Suppressor macrophage treated with lipopolysaccharide for 4 hours (primary cell): ENCODE measurements around the gene LYG2.
A peak's percentile ranks its signal among the peaks of the same experiment; 100 is the strongest.
"Not testable (repeated sequence)": the region's sequence is repeated elsewhere in the genome, so short reads cannot be mapped to it uniquely, and the experiment has no call there.

Experiments used
- DNase-seq: peaks from one replicate; pipeline ENCODE4 v3.0.0-alpha.2; 2020

The LYG2 gene

GRCh38 chr2:99255491-99256318 is at the start of gene LYG2:
LYG2 (minus strand) TSS chr2:99255666; CDS start chr2:99254260, 1,406 bp downstream.
- DNase-seq, result no peak

- not testable (repeated sequence) for DNase-seq
Observed at GRCh38 chr2:99301097-99301496, 45.6 kb upstream of the LYG2 start, which contains the start of gene LYG1. LYG1 (minus strand) TSS chr2:99301197; CDS start chr2:99295670, 5,527 bp downstream.

GRCh38 chr2:99299580-99299979 is 44.1 kb upstream of the LYG2 start:
- DNase-seq, result no peak

- peak; percentile 8 for DNase-seq
Observed at GRCh38 chr2:99297994-99298393, 42.5 kb upstream of the LYG2 start.

- DNase-seq, result peak; percentile 16
Observed at GRCh38 chr2:99285526-99285925, 30.1 kb upstream of the LYG2 start.

- no peak for DNase-seq
Observed at GRCh38 chr2:99279969-99280695, 24.7 kb upstream of the LYG2 start.

GRCh38 chr2:99278793-99279291 is 23.4 kb upstream of the LYG2 start:
- DNase-seq, result no peak

- not testable (repeated sequence) for DNase-seq
Observed at GRCh38 chr2:99278195-99278765, 22.8 kb upstream of the LYG2 start.

- no peak for DNase-seq
Observed at GRCh38 chr2:99275882-99276281, 20.4 kb upstream of the LYG2 start.

GRCh38 chr2:99261242-99261641 is 5.8 kb upstream of the LYG2 start:
- DNase-seq, result no peak

GRCh38 chr2:99260184-99260583 is 4.7 kb upstream of the LYG2 start:
- DNase-seq, result no peak

- DNase-seq, result no peak
Observed at GRCh38 chr2:99259465-99259864, 4.0 kb upstream of the LYG2 start.

GRCh38 chr2:99256677-99257076 is 1.2 kb upstream of the LYG2 start:
- no peak for DNase-seq

- DNase-seq, result no peak
Observed at GRCh38 chr2:99249951-99250350, 5.5 kb downstream of the LYG2 start.

GRCh38 chr2:99242151-99242550 is 13.3 kb downstream of the LYG2 start:
- DNase-seq, result no peak

GRCh38 chr2:99240431-99240830 is 15.0 kb downstream of the LYG2 start:
- no peak for DNase-seq

GRCh38 chr2:99238599-99238998 is 16.9 kb downstream of the LYG2 start:
- no peak for DNase-seq

GRCh38 chr2:99233177-99233576 is 22.3 kb downstream of the LYG2 start:
- DNase-seq, result not testable (repeated sequence)

GRCh38 chr2:99217929-99218501 is 37.5 kb downstream of the LYG2 start:
- no peak for DNase-seq

GRCh38 chr2:99216096-99216495 is 39.4 kb downstream of the LYG2 start:
- no peak for DNase-seq

- DNase-seq, result no peak
Observed at GRCh38 chr2:99205491-99205890, 50.0 kb downstream of the LYG2 start.

GRCh38 chr2:99201959-99202678 is 53.3 kb downstream of the LYG2 start:
- no peak for DNase-seq
